Neutrophil (primary cell): ENCODE measurements around the gene CNOT10.

ENCODE experiments used
- H3K27ac ChIP-seq: fragments of 200-600 bp; sonication (generic); 2 replicates; pipeline ENCODE4 v1.5.1; 2016; ENCODE audit warnings: mild to moderate bottlenecking, moderate library complexity
- H3K27me3 ChIP-seq: fragments of 200-600 bp; sonication (generic); 2 replicates; pipeline ENCODE4 v1.6.0; 2016; ENCODE audit warnings: mild to moderate bottlenecking
- H3K36me3 ChIP-seq: fragments of 200-600 bp; sonication (generic); 2 replicates; pipeline ENCODE4 v1.5.1; 2017
- H3K4me1 ChIP-seq, 2 experiments: fragments of 200-600 bp in 1 of 2; sonication (generic) in 1 of 2; 1 replicate in 1 of 2; 2 replicates in 1 of 2; pipeline versions ENCODE4 v1.5.1 to v1.6.1; 2013 to 2016; ENCODE audit warnings: low read depth in 1 of 2, low read length in 1 of 2, mild to moderate bottlenecking in 1 of 2, moderate library complexity in 1 of 2; ENCODE audit not compliant: control insufficient read depth in 1 of 2, insufficient read depth in 1 of 2
- H3K4me3 ChIP-seq, 2 experiments: fragments of 200-600 bp in 1 of 2; sonication (generic) in 1 of 2; 1 replicate in 1 of 2; 2 replicates in 1 of 2; pipeline ENCODE4 v1.5.1; 2013 to 2016; ENCODE audit warnings: low read depth in 1 of 2, low read length in 1 of 2, mild to moderate bottlenecking in 1 of 2, moderate library complexity in 1 of 2
- H3K9me3 ChIP-seq: fragments of 200-600 bp; sonication (generic); 2 replicates; pipeline ENCODE4 v1.5.1; 2016
- TF ChIP-seq, protein P1 (sequence below): fragments of 200-600 bp; sonication (generic); IDR thresholded peaks from 2 replicates; pipeline ENCODE4 v1.5.1; 2016; ENCODE audit warnings: antibody characterized with exemption

CNOT10 gene

DNA sequence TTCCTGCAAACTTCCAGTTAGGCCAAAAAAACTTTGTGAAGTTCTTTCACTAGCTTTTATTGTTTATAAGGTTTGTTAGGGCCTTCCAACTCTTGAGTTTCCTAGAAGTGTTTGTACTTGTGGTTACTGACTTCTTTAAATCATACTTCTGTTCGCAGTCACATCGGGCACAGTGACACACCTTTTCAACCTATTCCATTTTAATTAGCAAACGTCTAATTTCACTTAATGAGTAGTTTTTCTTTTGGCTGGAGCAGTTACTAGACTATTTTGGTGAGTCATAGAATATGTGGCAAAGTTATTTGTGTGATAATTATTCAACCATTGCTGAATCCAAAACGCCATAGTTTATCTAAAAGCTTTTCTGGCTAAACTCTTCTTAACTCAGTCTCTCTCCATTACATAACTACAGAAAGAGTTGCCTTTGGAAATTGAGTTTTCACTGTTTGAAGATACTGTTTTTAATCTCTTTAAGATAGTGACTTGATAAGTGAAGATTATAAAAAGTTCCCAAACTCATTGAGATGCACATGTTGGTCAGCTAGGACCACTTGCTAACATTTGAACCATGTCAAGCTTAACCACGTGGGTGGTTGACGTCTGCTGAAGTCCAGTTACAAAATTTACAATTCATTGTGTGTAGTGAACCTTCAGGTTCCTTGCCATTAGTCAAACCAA is 21.5 kb downstream of the CNOT10 start:
- TF ChIP-seq, protein P1, sequence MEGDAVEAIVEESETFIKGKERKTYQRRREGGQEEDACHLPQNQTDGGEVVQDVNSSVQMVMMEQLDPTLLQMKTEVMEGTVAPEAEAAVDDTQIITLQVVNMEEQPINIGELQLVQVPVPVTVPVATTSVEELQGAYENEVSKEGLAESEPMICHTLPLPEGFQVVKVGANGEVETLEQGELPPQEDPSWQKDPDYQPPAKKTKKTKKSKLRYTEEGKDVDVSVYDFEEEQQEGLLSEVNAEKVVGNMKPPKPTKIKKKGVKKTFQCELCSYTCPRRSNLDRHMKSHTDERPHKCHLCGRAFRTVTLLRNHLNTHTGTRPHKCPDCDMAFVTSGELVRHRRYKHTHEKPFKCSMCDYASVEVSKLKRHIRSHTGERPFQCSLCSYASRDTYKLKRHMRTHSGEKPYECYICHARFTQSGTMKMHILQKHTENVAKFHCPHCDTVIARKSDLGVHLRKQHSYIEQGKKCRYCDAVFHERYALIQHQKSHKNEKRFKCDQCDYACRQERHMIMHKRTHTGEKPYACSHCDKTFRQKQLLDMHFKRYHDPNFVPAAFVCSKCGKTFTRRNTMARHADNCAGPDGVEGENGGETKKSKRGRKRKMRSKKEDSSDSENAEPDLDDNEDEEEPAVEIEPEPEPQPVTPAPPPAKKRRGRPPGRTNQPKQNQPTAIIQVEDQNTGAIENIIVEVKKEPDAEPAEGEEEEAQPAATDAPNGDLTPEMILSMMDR, result no peak
- Histone ChIP-seq H3K9me3 (no peaks in the 10 kb centered on the region), H3K27ac (no peak overlapping the region)

DNA sequence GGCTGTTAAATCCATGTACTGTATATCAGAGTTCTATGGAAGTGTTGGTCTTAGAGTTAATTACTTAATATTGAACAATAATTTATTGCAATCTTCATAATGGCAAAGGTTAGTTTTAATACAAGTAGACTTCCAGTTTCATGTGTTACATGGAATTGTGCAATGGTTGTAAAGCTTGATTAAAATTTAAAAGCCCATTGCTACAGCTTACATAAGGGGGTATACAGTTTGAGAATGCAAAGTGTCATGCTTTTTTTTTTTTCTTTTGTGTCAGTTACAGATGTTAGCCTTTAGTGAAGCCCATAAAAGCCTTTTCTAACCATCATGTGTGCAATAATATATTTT is 22.0 kb downstream of the CNOT10 start:
- Histone ChIP-seq H3K4me3 (no peak overlapping the region), H3K4me1 (no peaks in the 10 kb centered on the region), H3K9me3 (no peaks in the 10 kb centered on the region), H3K36me3 (peaks cover 21% of the 10 kb centered on the region), H3K27me3 (no peaks in the 10 kb centered on the region), H3K27ac (no peak overlapping the region)
- TF ChIP-seq, protein P1, result no peak

More for the DNA sequence above, 21.5 kb downstream of the CNOT10 start:
- Histone ChIP-seq H3K4me3 (no peak overlapping the region), H3K4me1 (no peaks in the 10 kb centered on the region), H3K27me3 (no peaks in the 10 kb centered on the region), H3K36me3 (peaks cover 19% of the 10 kb centered on the region)

- Histone ChIP-seq H3K27ac (no peak overlapping the region), H3K4me1 (no peaks in the 10 kb centered on the region), H3K27me3 (no peaks in the 10 kb centered on the region), H3K9me3 (no peaks in the 10 kb centered on the region), H3K36me3 (peaks cover 28% of the 10 kb centered on the region), H3K4me3 (no peak overlapping the region)
- TF ChIP-seq, protein P1, result no peak
These were observed 23.8 kb downstream of the CNOT10 start for GRCh38 chr3:32708672-32709283.

- Histone ChIP-seq H3K9me3 (no peaks in the 10 kb centered on the region), H3K27ac (no peak overlapping the region), H3K27me3 (no peaks in the 10 kb centered on the region), H3K4me1 (no peaks in the 10 kb centered on the region), H3K4me3 (no peak overlapping the region), H3K36me3 (peaks cover 30% of the 10 kb centered on the region)
- TF ChIP-seq, protein P1, result no peak
These were observed 24.4 kb downstream of the CNOT10 start for GRCh38 chr3:32709346-32709745.

- TF ChIP-seq, protein P1, result no peak
- Histone ChIP-seq H3K4me1 (no peaks in the 10 kb centered on the region), H3K9me3 (no peaks in the 10 kb centered on the region), H3K27ac (no peak overlapping the region), H3K36me3 (peaks cover 57% of the 10 kb centered on the region), H3K4me3 (no peak overlapping the region), H3K27me3 (no peaks in the 10 kb centered on the region)
These were observed 27.6 kb downstream of the CNOT10 start for GRCh38 chr3:32712506-32713055.
